Measurements from ENCODE around the gene PTGER3. TPM values are rescaled to one million over a fixed set of nuclear protein-coding genes. Genes with fewer than 3 reads are reported as not detected.
A peak's percentile ranks its signal among the peaks of the same experiment; 100 is the strongest.

The PTGER3 gene
- total RNA-seq (10 to 100 TPM; 26.8 to 52.4 (median 38.7) TPM), polyA plus RNA-seq (1 to 10 TPM in 1 of 3 donors, under 1 TPM in 2; 0.46 to 4.0 (median 0.60) TPM)

DNA sequence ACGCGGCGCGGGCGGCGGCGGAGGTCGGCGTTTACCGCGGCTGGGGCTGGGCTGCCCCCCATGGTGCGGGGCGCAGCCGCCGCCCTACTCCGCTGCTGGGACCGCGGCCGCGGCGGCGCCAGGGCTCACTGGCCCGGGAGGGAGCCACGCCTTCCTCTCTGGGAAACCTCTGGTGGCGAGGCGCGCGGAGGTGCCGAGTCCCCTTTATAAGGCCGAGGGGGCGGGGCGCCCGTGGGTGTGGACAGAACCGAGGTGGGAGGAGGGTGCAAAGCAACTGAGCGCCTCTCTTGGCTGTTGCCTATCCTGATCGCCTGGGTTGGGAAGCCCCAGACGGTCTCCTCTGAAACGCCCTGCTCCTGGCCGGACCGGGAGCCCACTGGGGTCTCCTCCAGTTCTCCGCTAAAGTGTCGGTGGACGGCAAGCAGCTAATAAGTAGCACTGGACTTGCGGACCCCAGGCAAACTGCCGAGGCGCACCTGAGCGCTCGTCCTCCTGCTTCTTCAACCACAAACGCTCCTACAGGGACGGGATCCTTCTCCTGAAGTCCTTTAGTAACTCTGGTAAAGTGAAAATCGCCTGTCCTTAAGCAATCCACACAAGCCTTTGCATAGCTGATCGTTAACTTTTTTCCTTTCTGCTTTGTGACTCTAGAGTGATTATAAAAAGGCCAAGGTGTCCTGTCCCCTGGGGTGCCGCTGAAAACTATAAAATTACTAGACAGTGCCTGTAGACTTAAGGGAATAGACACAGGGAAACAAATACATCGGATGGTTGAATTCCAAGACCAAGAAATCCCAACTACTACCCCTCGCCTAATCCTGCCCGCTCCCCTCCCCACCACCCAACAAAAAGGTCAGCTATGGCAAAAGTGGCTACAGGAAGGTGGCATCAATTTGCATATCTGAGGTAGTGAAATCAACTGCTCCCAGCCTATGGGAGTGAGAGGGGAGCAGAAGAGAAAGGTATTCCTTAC, at the start of gene PTGER3:
TSS of gene PTGER3 (minus strand) at position 182 of the 973 bp plus-strand sequence. CDS start 239 bp downstream, outside the sequence.
- H3K36me3 ChIP-seq, result no peaks in the 10 kb centered on the region
- no peak for TF ChIP-seq POLR2A (IDR thresholded peaks at IDR 0.05)
- peak; percentile 9 to 65 (median 54) for TF ChIP-seq POLR2AphosphoS5 (IDR thresholded peaks at IDR 0.05)
- H3K9me3 ChIP-seq, result no peaks in the 10 kb centered on the region
- H3K27ac ChIP-seq, result peak within 1 kb of the TSS; percentile 33 to 71 (median 57)
- DNase-seq, result peak; percentile 91
- intact Hi-C loops (cut with DNase I), result loop anchor here (2.0 to 10.0 kb wide), 2 partner anchors 93 to 519 kb away; no protein-coding TSS in a partner anchor
- H3K4me3 ChIP-seq, result peak within 1 kb of the TSS; percentile 47 to 81 (median 69)
- 4 to 7% methylated on average over 56 of the region's 56 CpGs for WGBS, 2 donors
- H3K4me1 ChIP-seq, result peaks cover 0 to 26% (median 21%) of the 10 kb centered on the region in 4 donors
- H3K27me3 ChIP-seq, result peaks cover 3 to 18% (median 6%) of the 10 kb centered on the region in 3 donors

GRCh38 chr1:71094913-71095312, 47.3 kb upstream of the PTGER3 start:
- no peak for DNase-seq
- Histone ChIP-seq H3K9me3 (no peaks in the 10 kb centered on the region), H3K36me3 (no peaks in the 10 kb centered on the region), H3K4me1 (peaks cover 0 to 8% (median 7%) of the 10 kb centered on the region in 4 donors), H3K27me3 (no peaks in the 10 kb centered on the region), H3K4me3 (no peak overlapping the region), H3K27ac (no peak overlapping the region)
- 93 to 95% methylated on average over 2 of the region's 2 CpGs for WGBS, 2 donors
- intact Hi-C loops (cut with DNase I), result no loop called here
- TF ChIP-seq, protein P1, sequence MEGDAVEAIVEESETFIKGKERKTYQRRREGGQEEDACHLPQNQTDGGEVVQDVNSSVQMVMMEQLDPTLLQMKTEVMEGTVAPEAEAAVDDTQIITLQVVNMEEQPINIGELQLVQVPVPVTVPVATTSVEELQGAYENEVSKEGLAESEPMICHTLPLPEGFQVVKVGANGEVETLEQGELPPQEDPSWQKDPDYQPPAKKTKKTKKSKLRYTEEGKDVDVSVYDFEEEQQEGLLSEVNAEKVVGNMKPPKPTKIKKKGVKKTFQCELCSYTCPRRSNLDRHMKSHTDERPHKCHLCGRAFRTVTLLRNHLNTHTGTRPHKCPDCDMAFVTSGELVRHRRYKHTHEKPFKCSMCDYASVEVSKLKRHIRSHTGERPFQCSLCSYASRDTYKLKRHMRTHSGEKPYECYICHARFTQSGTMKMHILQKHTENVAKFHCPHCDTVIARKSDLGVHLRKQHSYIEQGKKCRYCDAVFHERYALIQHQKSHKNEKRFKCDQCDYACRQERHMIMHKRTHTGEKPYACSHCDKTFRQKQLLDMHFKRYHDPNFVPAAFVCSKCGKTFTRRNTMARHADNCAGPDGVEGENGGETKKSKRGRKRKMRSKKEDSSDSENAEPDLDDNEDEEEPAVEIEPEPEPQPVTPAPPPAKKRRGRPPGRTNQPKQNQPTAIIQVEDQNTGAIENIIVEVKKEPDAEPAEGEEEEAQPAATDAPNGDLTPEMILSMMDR (IDR thresholded peaks at IDR 0.05), result no peak
- TF ChIP-seq POLR2AphosphoS5 (IDR thresholded peaks at IDR 0.05) (no peak), EP300 (IDR thresholded peaks at IDR 0.05) (no peak), POLR2A (IDR thresholded peaks at IDR 0.05) (no peak)

- WGBS, 2 donors, result 30 to 83% methylated on average over 1 of the region's 1 CpG
- intact Hi-C loops (cut with DNase I), result no loop called here
Measured at GRCh38 chr1:71093938-71094337, 46.3 kb upstream of the PTGER3 start.

DNA sequence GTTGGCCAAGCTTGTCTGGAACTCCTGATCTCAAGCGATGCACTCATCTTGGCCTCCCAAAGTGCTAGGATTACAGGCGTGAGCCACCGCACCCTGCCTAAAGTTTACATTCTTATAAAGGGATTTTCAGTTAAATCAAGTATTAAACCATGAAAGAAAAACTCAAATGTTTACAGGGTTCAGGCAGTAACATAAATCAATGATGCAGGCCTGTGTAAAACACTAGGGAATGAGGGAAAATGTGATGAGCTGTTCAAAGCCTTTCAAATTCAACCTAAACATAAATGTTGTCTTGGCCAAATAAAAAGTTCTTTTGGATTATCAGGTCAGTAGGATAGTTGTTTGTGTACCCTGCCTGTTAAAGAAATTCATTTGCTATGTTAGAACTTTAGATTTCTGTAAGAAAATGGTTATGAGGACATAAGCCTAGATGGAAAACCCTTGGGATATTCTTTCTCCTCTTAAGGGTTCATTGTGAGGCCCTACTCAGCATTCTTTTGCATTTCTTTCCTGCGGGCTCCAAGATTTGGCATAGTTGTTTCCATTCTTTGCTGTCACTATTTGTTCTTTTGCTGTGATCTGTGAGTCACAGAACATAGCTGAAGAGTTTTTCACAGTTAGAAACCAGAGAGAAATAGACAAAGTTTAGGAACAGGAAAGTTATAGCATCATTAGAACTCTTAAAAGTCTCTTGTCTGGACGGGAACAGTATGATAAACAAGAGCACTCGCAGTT, 42.1 kb upstream of the PTGER3 start:
- Histone ChIP-seq H3K9me3 (no peaks in the 10 kb centered on the region), H3K4me3 (no peak overlapping the region), H3K27ac (peak overlapping the region; percentile 18 to 87 (median 52)), H3K36me3 (no peaks in the 10 kb centered on the region), H3K27me3 (no peaks in the 10 kb centered on the region), H3K4me1 (peaks cover 0 to 14% (median 10%) of the 10 kb centered on the region in 4 donors)
- intact Hi-C loops (cut with DNase I), result no loop called here
- TF ChIP-seq, protein P1 (IDR thresholded peaks at IDR 0.05), result no peak
- TF ChIP-seq POLR2AphosphoS5 (IDR thresholded peaks at IDR 0.05), result peak in 1 of 4 donors; percentile 7
- TF ChIP-seq POLR2A (IDR thresholded peaks at IDR 0.05), result no peak
- no peak for TF ChIP-seq EP300 (IDR thresholded peaks at IDR 0.05)
- WGBS, 2 donors, result 62 to 66% methylated on average over 6 of the region's 6 CpGs
- DNase-seq, result no peak

More at GRCh38 chr1:71093938-71094337, 46.3 kb upstream of the PTGER3 start:
- Histone ChIP-seq H3K4me3 (no peak overlapping the region), H3K36me3 (no peaks in the 10 kb centered on the region), H3K9me3 (no peaks in the 10 kb centered on the region), H3K27me3 (no peaks in the 10 kb centered on the region), H3K4me1 (peaks cover 0 to 14% (median 10%) of the 10 kb centered on the region in 4 donors), H3K27ac (no peak overlapping the region)
- TF ChIP-seq, protein P1 (IDR thresholded peaks at IDR 0.05), result peak in 2 of 4 experiments; percentile 5 to 43
- TF ChIP-seq EP300 (IDR thresholded peaks at IDR 0.05) (no peak), POLR2A (IDR thresholded peaks at IDR 0.05) (no peak), POLR2AphosphoS5 (IDR thresholded peaks at IDR 0.05) (no peak)
- DNase-seq, result no peak

Measured in sigmoid colon (tissue), 7 donors.